HepG2 (cell line): ENCODE results near the gene BLOC1S2. TPM values are rescaled to one million over a fixed set of nuclear protein-coding genes. Genes with fewer than 3 reads are reported as not detected.

Experiments used
- BRCA1 ChIP-seq: sonication (generic); formaldehyde crosslinking; IDR thresholded peaks from 2 replicates; pipeline ENCODE4 v1.4.0; 2020; ENCODE audit warnings: missing genetic modification reagents
- FLYWCH1 ChIP-seq: sonication (generic); formaldehyde crosslinking; IDR thresholded peaks from 2 replicates; pipeline ENCODE4 v1.8.1; 2023; ENCODE audit warnings: mild to moderate bottlenecking, missing genetic modification reagents
- FOXA3 ChIP-seq: IDR thresholded peaks from 2 replicates; pipeline ENCODE4 v1.6.1; 2016; ENCODE audit warnings: missing genetic modification reagents, missing compliant biosample characterization
- HDAC1 ChIP-seq: sonication (generic); formaldehyde crosslinking; IDR thresholded peaks from 2 replicates; pipeline ENCODE4 v1.5.1; 2020; ENCODE audit warnings: mild to moderate bottlenecking, missing genetic modification reagents
- MED1 ChIP-seq: sonication (generic); formaldehyde crosslinking; IDR thresholded peaks from 2 replicates; pipeline ENCODE4 v1.4.0; 2020; ENCODE audit warnings: missing genetic modification reagents
- MEIS1 ChIP-seq: sonication (generic); formaldehyde crosslinking; IDR thresholded peaks from 2 replicates; pipeline ENCODE4 v1.9.0; 2021; ENCODE audit warnings: mild to moderate bottlenecking, missing genetic modification reagents, moderate library complexity, borderline replicate concordance
- NFRKB ChIP-seq: fragments of 450-650 bp; IDR thresholded peaks from 2 replicates; pipeline ENCODE4 v1.6.1; 2017
- PHB2 ChIP-seq: fragments of 450-650 bp; IDR thresholded peaks from 2 replicates; pipeline ENCODE4 v1.6.1; 2018; ENCODE audit not compliant: partially characterized antibody
- SAFB2 ChIP-seq: sonication (generic); formaldehyde crosslinking; IDR thresholded peaks from 2 replicates; pipeline ENCODE4 v1.5.1; 2020; ENCODE audit warnings: missing genetic modification reagents, low read depth, mild to moderate bottlenecking, borderline replicate concordance
- SATB2 ChIP-seq: sonication (generic); formaldehyde crosslinking; IDR thresholded peaks from 2 replicates; pipeline ENCODE4 v1.5.0; 2020; ENCODE audit warnings: missing genetic modification reagents
- SCMH1 ChIP-seq: sonication (generic); formaldehyde crosslinking; IDR thresholded peaks from 2 replicates; pipeline ENCODE4 v1.9.0; 2021; ENCODE audit warnings: missing genetic modification reagents, mild to moderate bottlenecking, borderline replicate concordance
- SNAPC2 ChIP-seq: sonication (generic); formaldehyde crosslinking; IDR thresholded peaks from 2 replicates; pipeline ENCODE4 v1.8.1; 2022; ENCODE audit warnings: mild to moderate bottlenecking, missing genetic modification reagents
- U2AF2 ChIP-seq: fragments of 200-400 bp; formaldehyde crosslinking; IDR thresholded peaks from 2 replicates; pipeline ENCODE4 v1.6.1; 2017; ENCODE audit warnings: low read depth, mild to moderate bottlenecking, low read length
- ZNF274 ChIP-seq: sonication (generic); formaldehyde crosslinking; IDR thresholded peaks from 2 replicates; pipeline ENCODE4 v1.5.1; 2020; ENCODE audit warnings: mild to moderate bottlenecking, missing genetic modification reagents
- ZNF547 ChIP-seq: sonication (generic); formaldehyde crosslinking; IDR thresholded peaks from 2 replicates; pipeline ENCODE4 v1.5.1; 2020; ENCODE audit warnings: mild to moderate bottlenecking, missing genetic modification reagents
- ZNF556 ChIP-seq: sonication (generic); formaldehyde crosslinking; IDR thresholded peaks from 2 replicates; pipeline ENCODE4 v1.4.0; 2020; ENCODE audit warnings: mild to moderate bottlenecking, missing genetic modification reagents, borderline replicate concordance
- ZNF703 ChIP-seq: sonication (generic); formaldehyde crosslinking; IDR thresholded peaks from 2 replicates; pipeline ENCODE4 v1.5.1; 2020; ENCODE audit warnings: missing genetic modification reagents, mild to moderate bottlenecking, moderate library complexity, borderline replicate concordance
- polyA plus RNA-seq, 8 experiments: library from polyadenylated mRNA; depleted of rRNA in 3 of 8; stranded (reverse) in 7 of 8; unstranded in 1 of 8; fragments of >200 nt; fragmentation: Illumina TruSeq in 4 of 8; extraction: Trizol in 4 of 8; gene quantifications; 2 replicates each; pipeline versions ENCODE4 v1.2.1 to v1.2.3, GENCODE V29; 2011 to 2016; ENCODE audit warnings: low read depth in 4 of 8, missing spikeins in 1 of 8, mixed read lengths in 1 of 8; ENCODE audit not compliant: insufficient read depth in 1 of 8
- total RNA-seq, 5 experiments: library from RNA; depleted of rRNA; stranded (reverse); fragments of >200 nt; fragmentation: Illumina TruSeq; extraction: Trizol; gene quantifications; 2 replicates each; pipeline ENCODE4 v1.2.3, GENCODE V29; 2016; ENCODE audit warnings: low read depth in 1 of 5
- TF ChIP-seq, protein P1 (sequence below): sonication (generic); formaldehyde crosslinking; IDR thresholded peaks from 2 replicates; pipeline ENCODE4 v1.5.1; 2020; ENCODE audit warnings: mild to moderate bottlenecking, missing genetic modification reagents, borderline replicate concordance
- TF ChIP-seq, protein P2 (sequence below): sonication (generic); formaldehyde crosslinking; IDR thresholded peaks from 2 replicates; pipeline ENCODE4 v1.8.0; 2022; ENCODE audit warnings: missing genetic modification reagents, mild to moderate bottlenecking, moderate library complexity, borderline replicate concordance
- TF ChIP-seq, protein P3 (sequence below): sonication (generic); formaldehyde crosslinking; IDR thresholded peaks from 2 replicates; pipeline ENCODE4 v1.4.0; 2020; ENCODE audit warnings: missing genetic modification reagents
- TF ChIP-seq, protein P4 (sequence below): sonication (generic); formaldehyde crosslinking; conservative IDR thresholded peaks from 2 replicates; pipeline ENCODE4 v1.8.1; 2023; ENCODE audit warnings: missing genetic modification reagents

BLOC1S2 gene
- total and polyA plus RNA-seq, 2 of the 13 experiments (the other 11 are each of a cell fraction or from before 2014, with no cell fraction given): 22.3 to 64.4 TPM

DNA sequence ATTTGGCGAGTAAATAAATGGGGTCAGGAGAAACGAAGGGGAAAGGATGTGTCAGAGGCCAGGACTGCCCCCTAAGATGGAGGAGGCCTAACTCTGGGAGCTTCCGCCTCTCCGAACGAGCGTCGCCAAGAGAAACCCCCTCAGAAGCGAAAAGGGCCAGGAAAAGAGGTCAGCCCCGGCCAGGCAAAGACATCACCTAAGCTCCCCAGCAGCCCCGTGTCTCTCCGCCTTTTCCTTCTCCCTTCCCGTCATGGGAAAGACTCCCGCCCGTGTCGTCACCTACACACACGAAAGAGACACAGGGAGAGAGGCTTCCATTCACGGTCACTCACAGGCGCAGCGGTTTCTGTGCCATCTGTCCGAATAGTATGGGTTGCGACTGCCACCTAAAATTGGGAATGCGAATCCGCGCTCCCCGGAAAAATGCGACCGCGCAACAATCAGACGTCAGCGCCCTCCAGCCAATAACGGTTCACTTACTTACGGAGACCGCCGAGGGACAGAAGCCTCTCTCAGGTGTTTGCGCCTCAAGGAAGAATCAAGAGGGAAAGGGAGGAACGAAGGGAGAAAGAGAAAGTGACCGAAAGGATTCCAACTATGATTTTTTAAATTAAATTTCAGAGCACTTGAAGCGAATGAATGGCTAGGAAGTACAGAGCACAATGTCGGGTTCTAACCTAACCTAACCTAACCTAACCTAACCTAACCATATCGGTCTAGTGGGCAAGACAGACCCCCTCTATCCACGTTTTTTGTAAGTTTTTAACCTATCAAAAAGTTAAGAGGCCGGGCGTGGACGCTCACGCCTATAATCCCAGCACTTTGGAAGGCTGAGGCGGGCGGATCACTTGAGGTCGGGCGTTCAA is 19.0 kb downstream of the BLOC1S2 start, which contains the start of gene CWF19L1 (continued):
- no peak for TF ChIP-seq MEIS1 (CRISPR knock-in tag)
- TF ChIP-seq BRCA1 (CRISPR knock-in tag): no peak
- TF ChIP-seq, protein P1, sequence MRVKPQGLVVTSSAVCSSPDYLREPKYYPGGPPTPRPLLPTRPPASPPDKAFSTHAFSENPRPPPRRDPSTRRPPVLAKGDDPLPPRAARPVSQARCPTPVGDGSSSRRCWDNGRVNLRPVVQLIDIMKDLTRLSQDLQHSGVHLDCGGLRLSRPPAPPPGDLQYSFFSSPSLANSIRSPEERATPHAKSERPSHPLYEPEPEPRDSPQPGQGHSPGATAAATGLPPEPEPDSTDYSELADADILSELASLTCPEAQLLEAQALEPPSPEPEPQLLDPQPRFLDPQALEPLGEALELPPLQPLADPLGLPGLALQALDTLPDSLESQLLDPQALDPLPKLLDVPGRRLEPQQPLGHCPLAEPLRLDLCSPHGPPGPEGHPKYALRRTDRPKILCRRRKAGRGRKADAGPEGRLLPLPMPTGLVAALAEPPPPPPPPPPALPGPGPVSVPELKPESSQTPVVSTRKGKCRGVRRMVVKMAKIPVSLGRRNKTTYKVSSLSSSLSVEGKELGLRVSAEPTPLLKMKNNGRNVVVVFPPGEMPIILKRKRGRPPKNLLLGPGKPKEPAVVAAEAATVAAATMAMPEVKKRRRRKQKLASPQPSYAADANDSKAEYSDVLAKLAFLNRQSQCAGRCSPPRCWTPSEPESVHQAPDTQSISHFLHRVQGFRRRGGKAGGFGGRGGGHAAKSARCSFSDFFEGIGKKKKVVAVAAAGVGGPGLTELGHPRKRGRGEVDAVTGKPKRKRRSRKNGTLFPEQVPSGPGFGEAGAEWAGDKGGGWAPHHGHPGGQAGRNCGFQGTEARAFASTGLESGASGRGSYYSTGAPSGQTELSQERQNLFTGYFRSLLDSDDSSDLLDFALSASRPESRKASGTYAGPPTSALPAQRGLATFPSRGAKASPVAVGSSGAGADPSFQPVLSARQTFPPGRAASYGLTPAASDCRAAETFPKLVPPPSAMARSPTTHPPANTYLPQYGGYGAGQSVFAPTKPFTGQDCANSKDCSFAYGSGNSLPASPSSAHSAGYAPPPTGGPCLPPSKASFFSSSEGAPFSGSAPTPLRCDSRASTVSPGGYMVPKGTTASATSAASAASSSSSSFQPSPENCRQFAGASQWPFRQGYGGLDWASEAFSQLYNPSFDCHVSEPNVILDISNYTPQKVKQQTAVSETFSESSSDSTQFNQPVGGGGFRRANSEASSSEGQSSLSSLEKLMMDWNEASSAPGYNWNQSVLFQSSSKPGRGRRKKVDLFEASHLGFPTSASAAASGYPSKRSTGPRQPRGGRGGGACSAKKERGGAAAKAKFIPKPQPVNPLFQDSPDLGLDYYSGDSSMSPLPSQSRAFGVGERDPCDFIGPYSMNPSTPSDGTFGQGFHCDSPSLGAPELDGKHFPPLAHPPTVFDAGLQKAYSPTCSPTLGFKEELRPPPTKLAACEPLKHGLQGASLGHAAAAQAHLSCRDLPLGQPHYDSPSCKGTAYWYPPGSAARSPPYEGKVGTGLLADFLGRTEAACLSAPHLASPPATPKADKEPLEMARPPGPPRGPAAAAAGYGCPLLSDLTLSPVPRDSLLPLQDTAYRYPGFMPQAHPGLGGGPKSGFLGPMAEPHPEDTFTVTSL (CRISPR knock-in tag): no peak
- TF ChIP-seq ZNF703: no peak
- no peak for TF ChIP-seq SNAPC2 (CRISPR knock-in tag)
- no peak for TF ChIP-seq SCMH1
- 0 out of 2 replicates have a peak, but pooled peaks have one; percentile 64 for TF ChIP-seq U2AF2
- peak; percentile 60; the same call in 1 of the 2 replicates for TF ChIP-seq ZNF556 (CRISPR knock-in tag)
- TF ChIP-seq NFRKB: no peak
- TF ChIP-seq FOXA3 (CRISPR knock-in tag): peak; percentile 49
- TF ChIP-seq, protein P2, sequence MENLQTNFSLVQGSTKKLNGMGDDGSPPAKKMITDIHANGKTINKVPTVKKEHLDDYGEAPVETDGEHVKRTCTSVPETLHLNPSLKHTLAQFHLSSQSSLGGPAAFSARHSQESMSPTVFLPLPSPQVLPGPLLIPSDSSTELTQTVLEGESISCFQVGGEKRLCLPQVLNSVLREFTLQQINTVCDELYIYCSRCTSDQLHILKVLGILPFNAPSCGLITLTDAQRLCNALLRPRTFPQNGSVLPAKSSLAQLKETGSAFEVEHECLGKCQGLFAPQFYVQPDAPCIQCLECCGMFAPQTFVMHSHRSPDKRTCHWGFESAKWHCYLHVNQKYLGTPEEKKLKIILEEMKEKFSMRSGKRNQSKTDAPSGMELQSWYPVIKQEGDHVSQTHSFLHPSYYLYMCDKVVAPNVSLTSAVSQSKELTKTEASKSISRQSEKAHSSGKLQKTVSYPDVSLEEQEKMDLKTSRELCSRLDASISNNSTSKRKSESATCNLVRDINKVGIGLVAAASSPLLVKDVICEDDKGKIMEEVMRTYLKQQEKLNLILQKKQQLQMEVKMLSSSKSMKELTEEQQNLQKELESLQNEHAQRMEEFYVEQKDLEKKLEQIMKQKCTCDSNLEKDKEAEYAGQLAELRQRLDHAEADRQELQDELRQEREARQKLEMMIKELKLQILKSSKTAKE: no peak
- TF ChIP-seq, protein P3, sequence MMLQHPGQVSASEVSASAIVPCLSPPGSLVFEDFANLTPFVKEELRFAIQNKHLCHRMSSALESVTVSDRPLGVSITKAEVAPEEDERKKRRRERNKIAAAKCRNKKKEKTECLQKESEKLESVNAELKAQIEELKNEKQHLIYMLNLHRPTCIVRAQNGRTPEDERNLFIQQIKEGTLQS (CRISPR knock-in tag): no peak
- peak; percentile 77 for TF ChIP-seq ZNF547 (CRISPR knock-in tag)
- no peak for TF ChIP-seq PHB2
- TF ChIP-seq, protein P4, sequence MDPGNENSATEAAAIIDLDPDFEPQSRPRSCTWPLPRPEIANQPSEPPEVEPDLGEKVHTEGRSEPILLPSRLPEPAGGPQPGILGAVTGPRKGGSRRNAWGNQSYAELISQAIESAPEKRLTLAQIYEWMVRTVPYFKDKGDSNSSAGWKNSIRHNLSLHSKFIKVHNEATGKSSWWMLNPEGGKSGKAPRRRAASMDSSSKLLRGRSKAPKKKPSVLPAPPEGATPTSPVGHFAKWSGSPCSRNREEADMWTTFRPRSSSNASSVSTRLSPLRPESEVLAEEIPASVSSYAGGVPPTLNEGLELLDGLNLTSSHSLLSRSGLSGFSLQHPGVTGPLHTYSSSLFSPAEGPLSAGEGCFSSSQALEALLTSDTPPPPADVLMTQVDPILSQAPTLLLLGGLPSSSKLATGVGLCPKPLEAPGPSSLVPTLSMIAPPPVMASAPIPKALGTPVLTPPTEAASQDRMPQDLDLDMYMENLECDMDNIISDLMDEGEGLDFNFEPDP: no peak
- peak; percentile 56; the same call in 1 of the 2 replicates for TF ChIP-seq MED1 (CRISPR knock-in tag)
- no peak for TF ChIP-seq ZNF274 (CRISPR knock-in tag)
- TF ChIP-seq FLYWCH1 (CRISPR knock-in tag): no peak
- TF ChIP-seq SATB2: no peak
- peak; percentile 98 for TF ChIP-seq HDAC1
- 0 out of 2 replicates have a peak, but pooled peaks have one; percentile 68 for TF ChIP-seq SAFB2 (CRISPR knock-in tag)
